ENCODE results near the gene EPN1. TPM values are rescaled to one million over a fixed set of nuclear protein-coding genes. Genes with fewer than 3 reads are reported as not detected.

The EPN1 gene
- total and polyA plus RNA-seq, 2 of the 8 experiments (the other 6 are each of a cell fraction or from before 2014, with no cell fraction given), result 49.6 to 200 TPM

GRCh38 chr19:55723491-55723890 lies 48.5 kb downstream of the EPN1 start:
- no peak for DNase-seq (ENCODE audit: low read depth in 1 of 2, low spot score in 2 of 2)
- H3K4me3 ChIP-seq (ENCODE audit: extremely low read depth in 1 of 4, insufficient read depth in 2 of 4, low read depth in 3 of 4, low read length in 4 of 4), result no peak overlapping the region
- no peak for TF ChIP-seq KDM1A (IDR thresholded peaks at IDR 0.05; ENCODE audit: borderline replicate concordance, low read length)
- TF ChIP-seq CTCF (IDR thresholded peaks at IDR 0.05; ENCODE audit: control extremely low read depth in 1 of 3, insufficient read depth in 1 of 3, low read depth in 1 of 3, low read length in 3 of 3), result no peak

More at GRCh38 chr19:55723491-55723890, 48.5 kb downstream of the EPN1 start:
- no peak overlapping the region for H3K9ac ChIP-seq (replicated peaks in 1 of 4; ENCODE audit: extremely low read depth in 1 of 4, low read depth in 3 of 4, low read length in 3 of 4)
- FAIRE-seq, result no peak
- no peak overlapping the region for H3K23ac ChIP-seq (ENCODE audit: insufficient read length)
- ChIA-PET CTCF (ENCODE audit: partially characterized antibody) (no interaction called here), POLR2A (ENCODE audit: partially characterized antibody) (no interaction called here)
- H2AFZ ChIP-seq (ENCODE audit: low read length), result no peak overlapping the region
- no peak overlapping the region for H4K91ac ChIP-seq (replicated peaks; ENCODE audit: insufficient read length, low read length)
- no peaks in the 10 kb centered on the region for H3K27me3 ChIP-seq (replicated peaks in 1 of 4; ENCODE audit: control insufficient read depth in 3 of 4, extremely low read depth in 1 of 4, insufficient read depth in 3 of 4, low read length in 3 of 4)
- no peak overlapping the region for H2BK15ac ChIP-seq (ENCODE audit: low read length)
- no peak overlapping the region for H3K14ac ChIP-seq (ENCODE audit: insufficient read length)
- H2BK120ac ChIP-seq (replicated peaks; ENCODE audit: low read depth, low read length), result no peak overlapping the region
- peaks cover 36 to 84% of the 10 kb centered on the region in 2 experiments for H3K9me3 ChIP-seq (ENCODE audit: insufficient read depth in 2 of 2, low read depth in 1 of 2, low read length in 1 of 2)
- H3K79me2 ChIP-seq (ENCODE audit: control insufficient read depth in 1 of 2, insufficient read depth in 2 of 2, low read length in 2 of 2), result no peaks in the 10 kb centered on the region
- H3K18ac ChIP-seq (ENCODE audit: extremely low read depth, low read length), result no peak overlapping the region
- H3K4ac ChIP-seq (replicated peaks; ENCODE audit: insufficient read length, low read depth, low read length), result no peak overlapping the region
- no peak overlapping the region for H2BK12ac ChIP-seq (ENCODE audit: low read depth, low read length)
- H3K27ac ChIP-seq (ENCODE audit: low read depth, low read length), result no peak overlapping the region
- no peaks in the 10 kb centered on the region for H3K4me1 ChIP-seq (replicated peaks in 1 of 4; ENCODE audit: control insufficient read depth in 3 of 4, insufficient read depth in 4 of 4, low read length in 3 of 4)
- 80% methylated on average over 6 of the region's 8 CpGs; no CpG with 5 or more reads in 1 of the 2 experiments for WGBS, 2 experiments (ENCODE audit: extremely low coverage in 1 of 2, insufficient coverage in 1 of 2, insufficient read length in 1 of 2, insufficient replicate concordance in 2 of 2, low coverage in 1 of 2, low lambda C conversion rate in 2 of 2, missing lambda C conversion rate in 1 of 2)
- no peak overlapping the region for H3K4me2 ChIP-seq (ENCODE audit: insufficient read depth in 1 of 2, low read depth in 2 of 2, low read length in 2 of 2)
- no peaks in the 10 kb centered on the region for H4K20me1 ChIP-seq (replicated peaks in 1 of 2; ENCODE audit: control insufficient read depth in 1 of 2, insufficient read depth in 2 of 2, low read length in 2 of 2)
- no peaks in the 10 kb centered on the region for H3K36me3 ChIP-seq (ENCODE audit: control insufficient read depth in 2 of 4, insufficient read depth in 4 of 4, low read length in 3 of 4)
- no peak overlapping the region for H2BK5ac ChIP-seq (ENCODE audit: low read depth, low read length)
- no peaks in the 10 kb centered on the region for H3K79me1 ChIP-seq (ENCODE audit: low read depth, low read length)
- no peak overlapping the region for H3K56ac ChIP-seq (replicated peaks; ENCODE audit: insufficient read length, low read depth, low read length)
- no peak overlapping the region for H2AK5ac ChIP-seq (ENCODE audit: low read depth, low read length)
- no peak overlapping the region for H4K8ac ChIP-seq (ENCODE audit: extremely low read depth, insufficient read depth, low read length)
- no peaks in the 10 kb centered on the region for H3K23me2 ChIP-seq (ENCODE audit: low read depth, low read length)
- H4K5ac ChIP-seq (ENCODE audit: insufficient read length, low read depth, low read length), result no peak overlapping the region
- H2BK20ac ChIP-seq (ENCODE audit: low read length), result no peak overlapping the region

All from H1 (cell line).